ENCODE results near the gene CYP27A1. TPM values are rescaled to one million over a fixed set of nuclear protein-coding genes. Genes with fewer than 3 reads are reported as not detected.
A peak's percentile ranks its signal among the peaks of the same experiment; 100 is the strongest.

CYP27A1 gene
- polyA plus RNA-seq, 2 of the 4 experiments (the other 2 are of a cell fraction), result 0.13 to 0.14 TPM

DNA sequence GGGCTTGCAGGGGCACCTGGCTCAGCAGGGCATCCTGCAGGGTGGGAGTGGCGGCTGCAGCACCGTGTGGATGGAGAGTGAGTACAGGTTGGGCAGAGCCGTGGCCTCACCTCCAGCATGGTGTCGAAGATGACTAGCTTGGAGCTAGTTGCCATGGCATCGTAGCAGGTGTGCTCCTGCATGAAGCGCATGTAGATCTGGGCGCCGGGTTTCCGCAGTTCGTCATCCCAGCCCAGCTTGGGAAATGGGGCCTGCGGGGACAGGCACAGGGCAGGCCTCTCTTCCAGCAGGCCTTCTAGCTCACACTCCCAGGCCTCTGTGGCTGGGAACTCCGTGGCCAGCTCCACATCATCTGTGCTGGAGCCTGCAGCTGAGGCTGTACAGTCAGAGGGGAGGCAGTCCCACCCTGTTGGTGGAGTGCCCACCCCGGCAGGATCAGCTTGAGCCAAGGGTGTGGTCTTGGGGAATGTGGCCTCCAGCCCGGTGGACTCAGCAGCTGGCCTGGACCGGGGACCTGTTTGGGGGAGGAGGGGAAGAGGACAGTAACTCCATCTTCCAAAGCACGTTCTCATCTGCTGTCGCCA, 48.0 kb downstream of the CYP27A1 start:
- ATAC-seq (no peak), DNase-seq (ENCODE audit: low read depth in 1 of 2, low spot score in 1 of 2) (no peak), FAIRE-seq (no peak)
- 85% methylated on average over 16 of the region's 17 CpGs for WGBS (ENCODE audit: missing lambda C conversion rate)
- H3K4me3 ChIP-seq, result no peak overlapping the region
- H3K4me2 ChIP-seq, result no peak overlapping the region
- ChIA-PET CTCF (interaction anchor here (1.0 to 2.6 kb wide), 4 partner anchors 13 to 120 kb away, joined by 3 to 8 read pairs (median 4); partner anchors contain the start of gene TTLL4), POLR2A (no interaction called here)
- TF ChIP-seq ESRRA (IDR thresholded peaks at IDR 0.05; ENCODE audit: borderline replicate concordance, low read length) (no peak), JUN (IDR thresholded peaks at IDR 0.05) (no peak), HEYL (CRISPR knock-in tag; IDR thresholded peaks at IDR 0.05) (no peak), MAFK (IDR thresholded peaks at IDR 0.05; ENCODE audit: partially characterized antibody) (no peak), HDAC2 (IDR thresholded peaks at IDR 0.05) (no peak), JUNB (IDR thresholded peaks at IDR 0.05) (no peak), NPAS2 (CRISPR knock-in tag; IDR thresholded peaks at IDR 0.05; ENCODE audit: borderline replicate concordance) (no peak), FOSB (CRISPR knock-in tag; IDR thresholded peaks at IDR 0.05) (no peak), RFX5 (IDR thresholded peaks at IDR 0.05) (no peak), NR3C1 (IDR thresholded peaks at IDR 0.05) (no peak), EHMT2 (IDR thresholded peaks at IDR 0.05; ENCODE audit: low read depth) (no peak), CEBPB (IDR thresholded peaks at IDR 0.05) (no peak), ZC3H11A (IDR thresholded peaks at IDR 0.05) (no peak)
- TF ChIP-seq, protein P1, sequence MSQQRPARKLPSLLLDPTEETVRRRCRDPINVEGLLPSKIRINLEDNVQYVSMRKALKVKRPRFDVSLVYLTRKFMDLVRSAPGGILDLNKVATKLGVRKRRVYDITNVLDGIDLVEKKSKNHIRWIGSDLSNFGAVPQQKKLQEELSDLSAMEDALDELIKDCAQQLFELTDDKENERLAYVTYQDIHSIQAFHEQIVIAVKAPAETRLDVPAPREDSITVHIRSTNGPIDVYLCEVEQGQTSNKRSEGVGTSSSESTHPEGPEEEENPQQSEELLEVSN (IDR thresholded peaks at IDR 0.05; ENCODE audit: borderline replicate concordance, low read depth), result no peak
- TF ChIP-seq, protein P2, sequence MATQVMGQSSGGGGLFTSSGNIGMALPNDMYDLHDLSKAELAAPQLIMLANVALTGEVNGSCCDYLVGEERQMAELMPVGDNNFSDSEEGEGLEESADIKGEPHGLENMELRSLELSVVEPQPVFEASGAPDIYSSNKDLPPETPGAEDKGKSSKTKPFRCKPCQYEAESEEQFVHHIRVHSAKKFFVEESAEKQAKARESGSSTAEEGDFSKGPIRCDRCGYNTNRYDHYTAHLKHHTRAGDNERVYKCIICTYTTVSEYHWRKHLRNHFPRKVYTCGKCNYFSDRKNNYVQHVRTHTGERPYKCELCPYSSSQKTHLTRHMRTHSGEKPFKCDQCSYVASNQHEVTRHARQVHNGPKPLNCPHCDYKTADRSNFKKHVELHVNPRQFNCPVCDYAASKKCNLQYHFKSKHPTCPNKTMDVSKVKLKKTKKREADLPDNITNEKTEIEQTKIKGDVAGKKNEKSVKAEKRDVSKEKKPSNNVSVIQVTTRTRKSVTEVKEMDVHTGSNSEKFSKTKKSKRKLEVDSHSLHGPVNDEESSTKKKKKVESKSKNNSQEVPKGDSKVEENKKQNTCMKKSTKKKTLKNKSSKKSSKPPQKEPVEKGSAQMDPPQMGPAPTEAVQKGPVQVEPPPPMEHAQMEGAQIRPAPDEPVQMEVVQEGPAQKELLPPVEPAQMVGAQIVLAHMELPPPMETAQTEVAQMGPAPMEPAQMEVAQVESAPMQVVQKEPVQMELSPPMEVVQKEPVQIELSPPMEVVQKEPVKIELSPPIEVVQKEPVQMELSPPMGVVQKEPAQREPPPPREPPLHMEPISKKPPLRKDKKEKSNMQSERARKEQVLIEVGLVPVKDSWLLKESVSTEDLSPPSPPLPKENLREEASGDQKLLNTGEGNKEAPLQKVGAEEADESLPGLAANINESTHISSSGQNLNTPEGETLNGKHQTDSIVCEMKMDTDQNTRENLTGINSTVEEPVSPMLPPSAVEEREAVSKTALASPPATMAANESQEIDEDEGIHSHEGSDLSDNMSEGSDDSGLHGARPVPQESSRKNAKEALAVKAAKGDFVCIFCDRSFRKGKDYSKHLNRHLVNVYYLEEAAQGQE (IDR thresholded peaks at IDR 0.05), result no peak
- TF ChIP-seq, protein P3, sequence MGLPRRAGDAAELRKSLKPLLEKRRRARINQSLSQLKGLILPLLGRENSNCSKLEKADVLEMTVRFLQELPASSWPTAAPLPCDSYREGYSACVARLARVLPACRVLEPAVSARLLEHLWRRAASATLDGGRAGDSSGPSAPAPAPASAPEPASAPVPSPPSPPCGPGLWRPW (IDR thresholded peaks at IDR 0.05), result no peak
- TF ChIP-seq, protein P4, sequence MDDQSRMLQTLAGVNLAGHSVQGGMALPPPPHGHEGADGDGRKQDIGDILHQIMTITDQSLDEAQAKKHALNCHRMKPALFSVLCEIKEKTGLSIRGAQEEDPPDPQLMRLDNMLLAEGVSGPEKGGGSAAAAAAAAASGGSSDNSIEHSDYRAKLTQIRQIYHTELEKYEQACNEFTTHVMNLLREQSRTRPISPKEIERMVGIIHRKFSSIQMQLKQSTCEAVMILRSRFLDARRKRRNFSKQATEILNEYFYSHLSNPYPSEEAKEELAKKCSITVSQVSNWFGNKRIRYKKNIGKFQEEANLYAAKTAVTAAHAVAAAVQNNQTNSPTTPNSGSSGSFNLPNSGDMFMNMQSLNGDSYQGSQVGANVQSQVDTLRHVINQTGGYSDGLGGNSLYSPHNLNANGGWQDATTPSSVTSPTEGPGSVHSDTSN (IDR thresholded peaks at IDR 0.05), result no peak
- TF ChIP-seq, protein P5, sequence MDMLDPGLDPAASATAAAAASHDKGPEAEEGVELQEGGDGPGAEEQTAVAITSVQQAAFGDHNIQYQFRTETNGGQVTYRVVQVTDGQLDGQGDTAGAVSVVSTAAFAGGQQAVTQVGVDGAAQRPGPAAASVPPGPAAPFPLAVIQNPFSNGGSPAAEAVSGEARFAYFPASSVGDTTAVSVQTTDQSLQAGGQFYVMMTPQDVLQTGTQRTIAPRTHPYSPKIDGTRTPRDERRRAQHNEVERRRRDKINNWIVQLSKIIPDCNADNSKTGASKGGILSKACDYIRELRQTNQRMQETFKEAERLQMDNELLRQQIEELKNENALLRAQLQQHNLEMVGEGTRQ (IDR thresholded peaks at IDR 0.05), result no peak
- TF ChIP-seq, protein P6, sequence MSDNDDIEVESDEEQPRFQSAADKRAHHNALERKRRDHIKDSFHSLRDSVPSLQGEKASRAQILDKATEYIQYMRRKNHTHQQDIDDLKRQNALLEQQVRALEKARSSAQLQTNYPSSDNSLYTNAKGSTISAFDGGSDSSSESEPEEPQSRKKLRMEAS (IDR thresholded peaks at IDR 0.05), result no peak
- peaks cover 8% of the 10 kb centered on the region; the same call in 2 of the 3 replicates for H3K4me1 ChIP-seq
- no peak overlapping the region for H3K27ac ChIP-seq
- no peaks in the 10 kb centered on the region for H3K9me3 ChIP-seq

DNA sequence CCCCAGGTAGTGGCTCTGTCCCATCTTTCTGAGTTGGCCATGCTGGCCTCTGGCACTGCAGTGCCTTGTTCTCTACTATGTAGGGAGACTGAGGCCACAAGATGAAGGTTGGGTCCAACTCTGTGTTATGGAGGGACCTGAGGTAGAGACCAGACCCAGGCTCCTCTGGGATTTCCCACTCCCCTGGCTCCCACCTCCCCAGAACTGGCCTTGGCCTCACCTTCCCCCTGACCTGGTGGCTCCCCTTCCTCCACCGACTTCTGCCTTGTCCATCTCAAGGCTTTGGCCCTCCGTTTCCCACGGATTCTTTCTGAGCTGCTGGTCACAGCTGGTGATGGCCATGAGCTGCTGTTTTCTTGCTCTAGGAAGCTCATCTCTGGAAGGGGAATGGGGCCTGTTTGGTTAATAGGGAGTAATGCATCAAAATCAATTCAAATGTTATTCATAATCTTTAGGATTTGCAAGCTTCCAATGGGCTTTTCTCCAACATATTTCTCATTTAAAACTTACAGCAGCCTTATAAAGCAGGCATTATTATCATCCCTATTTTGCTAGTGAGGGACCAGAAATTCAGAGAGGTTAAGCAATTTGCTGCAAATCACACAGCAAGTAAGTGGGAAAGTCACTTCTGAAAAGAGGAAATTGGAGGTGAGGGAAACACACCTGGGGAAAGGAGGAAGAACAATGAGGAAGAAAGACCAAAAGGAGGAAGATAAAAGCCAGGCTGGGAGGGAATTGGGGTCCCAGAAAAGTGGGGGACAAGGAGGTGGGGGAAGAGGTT, 48.8 kb downstream of the CYP27A1 start:
- peaks cover 8% of the 10 kb centered on the region; the same call in 2 of the 3 replicates for H3K4me1 ChIP-seq
- POLR2A ChIA-PET, result no interaction called here
- FAIRE-seq (no peak), ATAC-seq (no peak), DNase-seq (ENCODE audit: low read depth in 1 of 2, low spot score in 1 of 2) (no peak)
- TF ChIP-seq RFX5 (IDR thresholded peaks at IDR 0.05) (no peak), KDM1A (IDR thresholded peaks at IDR 0.05; ENCODE audit: low read depth) (0 out of 2 replicates have a peak, but pooled peaks have one; percentile 16)
- 93% methylated on average over 3 of the region's 3 CpGs for WGBS (ENCODE audit: missing lambda C conversion rate)
- no peaks in the 10 kb centered on the region for H3K9me3 ChIP-seq
- CTCF ChIA-PET, result interaction anchor here (0.7 to 5.0 kb wide), 5 partner anchors 12 to 120 kb away, joined by 3 to 22 read pairs (median 5); partner anchors contain the start of gene TTLL4
- no peak overlapping the region for H3K4me2 ChIP-seq
- no peak overlapping the region for H3K4me3 ChIP-seq
- no peak overlapping the region for H3K27ac ChIP-seq
